ENCODE measurements around the gene EPHX1.

DNA sequence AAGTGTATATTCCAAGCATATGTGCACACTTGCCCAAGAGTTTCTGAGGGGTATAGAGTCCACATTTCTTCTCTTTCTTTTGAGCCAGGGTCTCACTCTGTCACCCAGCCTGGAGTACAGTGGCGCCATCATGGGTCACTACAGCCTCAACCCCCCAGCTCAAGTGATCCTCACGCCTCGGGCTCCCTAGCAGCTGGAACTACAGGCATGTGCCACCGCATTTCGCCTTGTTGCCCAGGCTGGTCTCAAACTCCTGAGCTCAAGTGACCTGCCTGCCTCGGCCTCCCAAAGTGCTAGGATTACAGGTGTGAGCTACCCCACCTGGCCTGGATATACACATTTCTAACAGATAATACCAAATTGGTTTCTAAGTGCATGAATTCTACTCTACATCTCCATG lies 49.4 kb upstream of the EPHX1 start:
- TF ChIP-seq EZH2 (IDR thresholded peaks at IDR 0.05; ENCODE audit: low read length, missing control alignments) = no peak
- TF ChIP-seq, protein P1, sequence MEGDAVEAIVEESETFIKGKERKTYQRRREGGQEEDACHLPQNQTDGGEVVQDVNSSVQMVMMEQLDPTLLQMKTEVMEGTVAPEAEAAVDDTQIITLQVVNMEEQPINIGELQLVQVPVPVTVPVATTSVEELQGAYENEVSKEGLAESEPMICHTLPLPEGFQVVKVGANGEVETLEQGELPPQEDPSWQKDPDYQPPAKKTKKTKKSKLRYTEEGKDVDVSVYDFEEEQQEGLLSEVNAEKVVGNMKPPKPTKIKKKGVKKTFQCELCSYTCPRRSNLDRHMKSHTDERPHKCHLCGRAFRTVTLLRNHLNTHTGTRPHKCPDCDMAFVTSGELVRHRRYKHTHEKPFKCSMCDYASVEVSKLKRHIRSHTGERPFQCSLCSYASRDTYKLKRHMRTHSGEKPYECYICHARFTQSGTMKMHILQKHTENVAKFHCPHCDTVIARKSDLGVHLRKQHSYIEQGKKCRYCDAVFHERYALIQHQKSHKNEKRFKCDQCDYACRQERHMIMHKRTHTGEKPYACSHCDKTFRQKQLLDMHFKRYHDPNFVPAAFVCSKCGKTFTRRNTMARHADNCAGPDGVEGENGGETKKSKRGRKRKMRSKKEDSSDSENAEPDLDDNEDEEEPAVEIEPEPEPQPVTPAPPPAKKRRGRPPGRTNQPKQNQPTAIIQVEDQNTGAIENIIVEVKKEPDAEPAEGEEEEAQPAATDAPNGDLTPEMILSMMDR (conservative IDR thresholded peaks at IDR 0.05 in 1 of 2, IDR thresholded peaks at IDR 0.05 in 1 of 2; ENCODE audit: low read depth in 1 of 2, low read length in 2 of 2) = no peak

Measured in fibroblast of lung (primary cell).